Measurements from ENCODE around the gene EMP3.
A peak's percentile ranks its signal among the peaks of the same experiment; 100 is the strongest.

The EMP3 gene

DNA sequence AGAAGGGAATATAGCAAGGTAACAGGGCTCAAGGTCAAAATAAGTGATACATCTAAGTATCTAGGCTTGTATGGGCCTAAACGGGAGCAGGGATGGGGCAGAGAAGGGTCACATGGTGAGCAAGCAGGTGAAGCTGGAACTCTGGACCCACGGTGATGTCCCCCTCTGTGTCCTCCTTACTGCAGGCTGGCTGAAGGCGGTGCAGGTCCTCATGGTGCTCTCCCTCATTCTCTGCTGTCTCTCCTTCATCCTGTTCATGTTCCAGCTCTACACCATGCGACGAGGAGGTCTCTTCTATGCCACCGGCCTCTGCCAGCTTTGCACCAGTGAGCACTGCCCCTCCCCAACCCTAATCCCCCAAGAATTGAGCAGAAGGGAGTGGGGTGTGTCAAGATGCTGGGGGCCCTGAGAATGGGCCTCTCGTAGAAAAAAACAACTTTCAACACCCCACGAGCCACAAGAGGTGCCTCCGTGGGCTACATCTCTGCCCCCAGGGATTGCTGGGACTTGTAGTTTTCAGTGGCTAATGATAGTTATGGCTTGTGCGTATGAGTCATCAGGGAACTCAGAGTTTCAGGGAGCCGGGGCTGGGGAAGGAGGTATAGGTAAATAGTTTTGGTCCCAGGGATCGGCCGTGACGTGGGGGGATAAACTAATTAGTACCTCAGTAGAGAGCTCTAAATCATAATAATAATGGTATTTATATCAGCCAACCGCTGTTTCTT lies 4.0 kb downstream of the EMP3 start:
- peak; percentile 62 for DNase-seq (ENCODE audit: low read depth, low spot score)
- H3K4me3 ChIP-seq (ENCODE audit: low read depth, low read length) = no peak overlapping the region
- TF ChIP-seq, protein P1, sequence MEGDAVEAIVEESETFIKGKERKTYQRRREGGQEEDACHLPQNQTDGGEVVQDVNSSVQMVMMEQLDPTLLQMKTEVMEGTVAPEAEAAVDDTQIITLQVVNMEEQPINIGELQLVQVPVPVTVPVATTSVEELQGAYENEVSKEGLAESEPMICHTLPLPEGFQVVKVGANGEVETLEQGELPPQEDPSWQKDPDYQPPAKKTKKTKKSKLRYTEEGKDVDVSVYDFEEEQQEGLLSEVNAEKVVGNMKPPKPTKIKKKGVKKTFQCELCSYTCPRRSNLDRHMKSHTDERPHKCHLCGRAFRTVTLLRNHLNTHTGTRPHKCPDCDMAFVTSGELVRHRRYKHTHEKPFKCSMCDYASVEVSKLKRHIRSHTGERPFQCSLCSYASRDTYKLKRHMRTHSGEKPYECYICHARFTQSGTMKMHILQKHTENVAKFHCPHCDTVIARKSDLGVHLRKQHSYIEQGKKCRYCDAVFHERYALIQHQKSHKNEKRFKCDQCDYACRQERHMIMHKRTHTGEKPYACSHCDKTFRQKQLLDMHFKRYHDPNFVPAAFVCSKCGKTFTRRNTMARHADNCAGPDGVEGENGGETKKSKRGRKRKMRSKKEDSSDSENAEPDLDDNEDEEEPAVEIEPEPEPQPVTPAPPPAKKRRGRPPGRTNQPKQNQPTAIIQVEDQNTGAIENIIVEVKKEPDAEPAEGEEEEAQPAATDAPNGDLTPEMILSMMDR (IDR thresholded peaks at IDR 0.05; ENCODE audit: low read depth, low read length) = no peak
- in situ Hi-C loops (cut with HindIII; ENCODE audit: low sequenced_read_pairs) = no loop called here

DNA sequence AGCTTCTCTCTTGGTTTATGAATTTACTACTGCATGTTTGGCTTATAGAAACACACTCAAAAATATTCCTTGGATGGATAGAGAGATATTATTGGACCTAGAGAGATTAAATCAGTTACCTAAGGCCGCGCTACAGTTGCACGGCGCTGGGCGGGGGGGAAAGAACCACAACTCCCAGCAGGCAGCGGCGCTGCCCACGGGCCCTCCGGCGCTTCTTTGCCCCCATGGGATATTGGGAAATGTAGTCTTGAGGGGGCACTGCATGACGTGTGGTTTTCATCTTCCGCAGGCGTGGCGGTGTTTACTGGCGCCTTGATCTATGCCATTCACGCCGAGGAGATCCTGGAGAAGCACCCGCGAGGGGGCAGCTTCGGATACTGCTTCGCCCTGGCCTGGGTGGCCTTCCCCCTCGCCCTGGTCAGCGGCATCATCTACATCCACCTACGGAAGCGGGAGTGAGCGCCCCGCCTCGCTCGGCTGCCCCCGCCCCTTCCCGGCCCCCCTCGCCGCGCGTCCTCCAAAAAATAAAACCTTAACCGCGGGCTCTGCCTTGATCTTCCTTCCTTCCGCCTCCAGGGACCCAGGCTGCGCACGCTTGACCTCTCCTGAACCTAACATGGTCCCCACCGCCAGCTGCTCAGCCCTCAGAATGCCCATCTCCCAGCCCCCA lies 4.8 kb downstream of the EMP3 start:
- H3K4me3 ChIP-seq (ENCODE audit: low read depth, low read length) = no peak overlapping the region
- in situ Hi-C loops (cut with HindIII; ENCODE audit: low sequenced_read_pairs) = no loop called here
- DNase-seq (ENCODE audit: low read depth, low spot score) = peak; percentile 56
- TF ChIP-seq, protein P1 (IDR thresholded peaks at IDR 0.05; ENCODE audit: low read depth, low read length) = no peak

DNA sequence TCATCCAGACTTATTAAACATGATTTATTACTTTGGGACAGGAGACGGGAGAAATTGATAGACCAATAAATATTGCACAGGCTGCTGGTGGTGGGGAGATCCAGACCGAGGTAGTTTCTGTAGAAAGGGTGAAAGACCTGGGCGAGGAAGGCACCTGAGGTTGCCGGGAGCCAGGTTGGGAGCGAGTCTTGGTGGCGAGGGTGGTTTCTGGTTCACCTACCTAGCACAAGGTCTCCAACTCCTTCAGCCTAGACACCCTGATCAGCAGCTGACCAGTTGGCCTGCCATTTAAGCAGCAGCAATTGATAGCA lies 7.0 kb downstream of the EMP3 start:
- no peak overlapping the region for H3K4me3 ChIP-seq (ENCODE audit: low read depth, low read length)
- TF ChIP-seq, protein P1 (IDR thresholded peaks at IDR 0.05; ENCODE audit: low read depth, low read length) = no peak
- in situ Hi-C loops (cut with HindIII; ENCODE audit: low sequenced_read_pairs) = no loop called here
- no peak for DNase-seq (ENCODE audit: low read depth, low spot score)

DNA sequence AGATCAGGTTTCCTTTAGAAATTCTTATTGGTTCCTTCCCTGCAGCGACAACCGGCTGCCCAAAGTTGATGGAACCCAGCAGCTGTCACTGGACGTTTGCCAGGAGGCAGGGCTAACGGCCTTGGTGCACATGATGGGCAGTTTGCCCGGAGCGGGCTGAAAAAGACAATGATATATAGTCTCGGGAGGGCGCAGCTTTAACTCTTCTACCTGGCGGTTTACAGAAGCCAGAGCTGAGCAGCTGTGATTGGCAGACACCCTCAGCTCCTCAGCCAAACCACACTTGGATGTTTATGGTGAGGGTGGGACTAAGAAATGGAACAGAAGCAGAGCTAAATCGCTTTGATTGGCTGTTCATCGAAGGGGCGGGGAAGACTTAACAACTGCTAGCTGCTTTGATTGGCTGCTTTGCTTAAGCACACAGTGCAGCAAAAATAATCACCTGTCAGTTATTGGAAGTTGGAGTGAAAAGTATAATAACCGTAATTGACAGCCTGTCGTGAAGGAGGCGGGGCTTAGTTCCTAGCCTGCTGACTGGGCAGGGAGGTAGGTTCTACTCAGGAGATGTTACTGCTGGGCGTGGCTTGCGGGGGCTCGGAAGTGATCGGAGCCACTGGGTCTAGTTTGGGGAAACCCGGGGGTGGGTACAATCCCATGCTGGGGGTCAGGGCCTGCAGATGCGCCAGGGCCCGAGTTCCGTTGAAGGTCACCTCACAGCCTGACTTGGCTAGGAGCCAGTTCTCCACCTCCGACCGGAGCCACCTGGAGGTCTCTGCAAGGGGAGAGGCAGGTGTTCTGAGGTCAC lies 7.5 kb downstream of the EMP3 start:
- TF ChIP-seq, protein P1 (IDR thresholded peaks at IDR 0.05; ENCODE audit: low read depth, low read length) = no peak
- in situ Hi-C loops (cut with HindIII; ENCODE audit: low sequenced_read_pairs) = no loop called here
- peak overlapping the region; percentile 30 for H3K4me3 ChIP-seq (ENCODE audit: low read depth, low read length)
- peak; percentile 98 for DNase-seq (ENCODE audit: low read depth, low spot score)

DNA sequence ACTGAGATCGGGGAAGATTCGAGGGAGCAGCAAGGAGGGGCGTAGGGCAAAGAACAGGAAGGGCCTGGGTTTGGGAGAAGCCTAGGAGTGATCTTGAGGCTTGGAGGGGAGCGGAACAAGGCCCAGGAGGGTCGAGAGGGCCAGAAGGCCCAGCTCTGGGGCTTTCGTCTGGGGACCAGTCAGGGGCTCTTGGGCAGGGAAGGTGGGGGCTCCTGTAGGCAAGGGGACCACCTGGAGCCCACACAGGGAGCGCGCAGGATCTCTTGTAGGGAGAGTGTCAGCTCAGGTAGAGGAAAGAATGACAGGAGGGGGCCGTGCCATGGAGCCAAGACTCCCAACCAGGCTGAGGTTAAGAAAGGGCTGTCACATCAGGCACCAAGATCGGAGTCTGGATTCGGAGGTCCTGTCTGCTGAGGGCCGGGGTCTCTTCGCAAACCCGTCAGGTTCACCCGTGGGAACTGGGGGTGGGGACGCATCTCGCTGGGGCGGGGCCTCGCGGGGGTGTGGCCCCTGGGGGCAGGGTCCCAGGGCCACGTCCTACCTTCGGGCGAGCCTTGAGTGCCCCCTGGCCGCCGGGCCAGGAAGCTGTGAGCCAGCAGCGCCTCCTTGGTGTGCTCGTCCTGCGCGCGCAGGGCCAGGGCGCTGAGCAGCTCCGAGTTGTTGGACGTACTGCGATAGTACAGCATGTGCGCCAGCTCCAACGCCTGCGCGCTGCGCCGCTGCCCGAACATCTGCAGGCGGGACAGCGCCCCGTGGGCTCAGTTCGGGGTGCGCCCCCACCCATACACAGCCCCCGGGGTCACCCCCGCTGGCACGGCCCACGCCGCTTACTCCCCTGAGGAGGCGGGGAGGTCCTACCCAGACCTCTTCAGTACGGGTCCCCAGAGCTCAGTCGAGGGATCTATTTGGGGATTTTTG lies 8.4 kb downstream of the EMP3 start:
- peak; percentile 91 for DNase-seq (ENCODE audit: low read depth, low spot score)
- TF ChIP-seq, protein P1 (IDR thresholded peaks at IDR 0.05; ENCODE audit: low read depth, low read length) = peak; percentile 85
- peak overlapping the region; percentile 37 for H3K4me3 ChIP-seq (ENCODE audit: low read depth, low read length)
- in situ Hi-C loops (cut with HindIII; ENCODE audit: low sequenced_read_pairs) = no loop called here

DNA sequence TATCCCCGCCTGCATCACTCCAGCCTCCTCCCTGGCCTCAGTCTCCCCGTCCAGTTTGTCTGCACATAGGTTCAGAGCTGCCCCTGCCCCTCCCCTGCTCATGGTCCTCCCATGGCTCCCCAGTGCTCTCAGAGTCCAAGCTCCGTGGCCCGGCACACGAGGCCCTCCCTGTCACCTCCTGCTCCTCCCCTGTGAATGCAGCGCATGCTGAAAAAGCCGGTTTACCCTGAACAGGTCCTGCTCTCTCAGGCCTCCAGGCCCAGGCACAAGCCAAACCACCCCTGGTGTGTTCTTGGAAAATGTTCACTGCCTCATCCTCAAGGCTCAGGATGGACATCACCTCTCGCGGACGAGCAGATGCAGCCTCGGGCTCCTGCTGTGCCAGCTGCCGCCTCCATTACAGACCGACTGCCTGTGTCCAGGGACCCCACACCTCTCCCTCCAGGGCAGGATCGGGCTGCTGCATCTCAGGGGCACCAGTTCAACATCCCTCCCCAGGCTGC lies 13.0 kb downstream of the EMP3 start:
- TF ChIP-seq, protein P1 (IDR thresholded peaks at IDR 0.05; ENCODE audit: low read depth, low read length) = no peak
- no peak overlapping the region for H3K4me3 ChIP-seq (ENCODE audit: low read depth, low read length)
- DNase-seq (ENCODE audit: low read depth, low spot score) = no peak
- in situ Hi-C loops (cut with HindIII; ENCODE audit: low sequenced_read_pairs) = no loop called here
